H9 (cell line): Measurements from ENCODE around the gene PELI2. TPM values are rescaled to one million over a fixed set of nuclear protein-coding genes. Genes with fewer than 3 reads are reported as not detected.

Experiments used
- DNase-seq: peaks from one replicate; pipeline ENCODE4 v3.0.0-alpha.2; 2017
- H2AFZ ChIP-seq: one replicate; pipeline ENCODE4 v1.6.1; 2013; ENCODE audit warnings: mild to moderate bottlenecking, low read length, control low read depth, moderate library complexity
- H2AK5ac ChIP-seq: 2 replicates; pipeline ENCODE4 v1.6.1; 2013; ENCODE audit warnings: low read length, control low read depth, mixed read lengths; ENCODE audit not compliant: insufficient read length
- H2BK120ac ChIP-seq: one replicate; pipeline ENCODE4 v1.6.1; 2013; ENCODE audit warnings: low read depth, mild to moderate bottlenecking, low read length, control low read depth, inconsistent platforms; ENCODE audit not compliant: poor library complexity, severe bottlenecking
- H2BK12ac ChIP-seq: 2 replicates; pipeline ENCODE4 v1.6.1; 2013; ENCODE audit warnings: low read length, control low read depth, mixed read lengths, low read depth; ENCODE audit not compliant: insufficient read length
- H2BK15ac ChIP-seq: 2 replicates; pipeline ENCODE4 v1.6.1; 2013; ENCODE audit warnings: low read depth, low read length, control low read depth
- H2BK20ac ChIP-seq: one replicate; pipeline ENCODE4 v1.6.1; 2013; ENCODE audit warnings: low read depth, mild to moderate bottlenecking, low read length, control low read depth, inconsistent platforms; ENCODE audit not compliant: poor library complexity, severe bottlenecking
- H2BK5ac ChIP-seq: 2 replicates; pipeline ENCODE4 v1.6.1; 2013; ENCODE audit warnings: low read length, control low read depth, mixed read lengths; ENCODE audit not compliant: insufficient read length
- H3K14ac ChIP-seq: 2 replicates; pipeline ENCODE4 v1.6.1; 2013; ENCODE audit warnings: low read length, control low read depth; ENCODE audit not compliant: insufficient read depth
- H3K18ac ChIP-seq: 2 replicates; pipeline ENCODE4 v1.6.1; 2013; ENCODE audit warnings: low read depth, mild to moderate bottlenecking, mixed read lengths, low read length, control low read depth; ENCODE audit not compliant: insufficient read length
- H3K23ac ChIP-seq: 2 replicates; pipeline ENCODE4 v1.6.1; 2013; ENCODE audit warnings: low read length, control low read depth, mixed read lengths, low read depth; ENCODE audit not compliant: insufficient read length
- H3K23me2 ChIP-seq: 2 replicates; pipeline ENCODE4 v1.6.1; 2013; ENCODE audit warnings: low read depth, mild to moderate bottlenecking, mixed read lengths, low read length, control low read depth; ENCODE audit not compliant: insufficient read length, poor library complexity, severe bottlenecking
- H3K27ac ChIP-seq: 2 replicates; pipeline ENCODE4 v1.5.1; 2013; ENCODE audit warnings: low read length, control low read depth, mixed read lengths, low read depth; ENCODE audit not compliant: insufficient read length
- H3K27me3 ChIP-seq: 2 replicates; pipeline ENCODE4 v1.6.1; 2013; ENCODE audit warnings: low read length, control low read depth, inconsistent platforms; ENCODE audit not compliant: insufficient read depth
- H3K4ac ChIP-seq: 2 replicates; pipeline ENCODE4 v1.6.1; 2013; ENCODE audit warnings: low read depth, mild to moderate bottlenecking, control low read depth, inconsistent platforms, low read length, moderate library complexity
- H3K4me1 ChIP-seq: 2 replicates; pipeline ENCODE4 v1.6.1; 2013; ENCODE audit warnings: low read length, control low read depth, inconsistent platforms; ENCODE audit not compliant: insufficient read depth
- H3K4me2 ChIP-seq: 2 replicates; pipeline ENCODE4 v1.6.1; 2013; ENCODE audit warnings: low read length, control low read depth, mixed read lengths; ENCODE audit not compliant: insufficient read length, insufficient read depth
- H3K56ac ChIP-seq: 2 replicates; pipeline ENCODE4 v1.6.1; 2013; ENCODE audit warnings: low read depth, mild to moderate bottlenecking, mixed read lengths, low read length, control low read depth; ENCODE audit not compliant: insufficient read length
- H3K79me1 ChIP-seq: 2 replicates; pipeline ENCODE4 v1.6.1; 2013; ENCODE audit warnings: low read depth, mild to moderate bottlenecking, moderate library complexity, low read length, control low read depth, inconsistent platforms; ENCODE audit not compliant: insufficient read depth, poor library complexity, severe bottlenecking
- H3K79me2 ChIP-seq: 2 replicates; pipeline ENCODE4 v1.6.1; 2013; ENCODE audit warnings: low read length, control low read depth, inconsistent platforms; ENCODE audit not compliant: insufficient read depth
- H3K9ac ChIP-seq: 2 replicates; pipeline ENCODE4 v1.6.1; 2013; ENCODE audit warnings: low read length, control low read depth, mixed read lengths; ENCODE audit not compliant: insufficient read length; ENCODE audit errors: extremely low read depth
- H3K9me3 ChIP-seq: one replicate; pipeline ENCODE4 v1.6.1; 2013; ENCODE audit warnings: low read depth, low read length, inconsistent platforms; ENCODE audit not compliant: control insufficient read depth
- H3T11ph ChIP-seq: one replicate; pipeline ENCODE4 v1.6.1; 2013; ENCODE audit warnings: mild to moderate bottlenecking, low read length, control low read depth, inconsistent platforms
- H4K20me1 ChIP-seq: one replicate; pipeline ENCODE4 v1.6.1; 2013; ENCODE audit not compliant: control insufficient read depth, insufficient read length, insufficient read depth
- H4K5ac ChIP-seq: 2 replicates; pipeline ENCODE4 v1.6.1; 2013; ENCODE audit warnings: low read depth, mild to moderate bottlenecking, mixed read lengths, low read length, control low read depth; ENCODE audit not compliant: insufficient read length
- H4K8ac ChIP-seq: replicated peaks from 2 replicates; pipeline ENCODE4 v1.6.1; 2013; ENCODE audit warnings: low read length, control low read depth, mixed read lengths, low read depth; ENCODE audit not compliant: insufficient read length
- H4K91ac ChIP-seq: 2 replicates; pipeline ENCODE4 v1.6.1; 2013; ENCODE audit warnings: low read depth, mild to moderate bottlenecking, moderate library complexity, mixed read lengths, low read length, control low read depth; ENCODE audit not compliant: insufficient read length
- H3K27ac Mint-ChIP-seq, 3 experiments: 2 replicates in 2 of 3; 3 replicates in 1 of 3; pipeline ENCODE4 v1.8.0; 2020 to 2021; ENCODE audit warnings: mixed read lengths in 3 of 3, mild to moderate bottlenecking in 1 of 3, moderate library complexity in 1 of 3
- H3K27me3 Mint-ChIP-seq: 2 replicates; pipeline ENCODE4 v1.8.0; 2021; ENCODE audit warnings: low read depth, mild to moderate bottlenecking, moderate library complexity, mixed read lengths
- H3K36me3 Mint-ChIP-seq, 3 experiments: 2 replicates in 2 of 3; 3 replicates in 1 of 3; pipeline ENCODE4 v1.8.0; 2020 to 2021; ENCODE audit warnings: low read depth in 3 of 3, mixed read lengths in 3 of 3; ENCODE audit not compliant: insufficient read depth in 1 of 3
- H3K4me1 Mint-ChIP-seq, 2 experiments: 2 replicates each; pipeline ENCODE4 v1.8.0; 2020; ENCODE audit warnings: mixed read lengths in 2 of 2
- H3K4me3 Mint-ChIP-seq, 2 experiments: 2 replicates in 1 of 2; 3 replicates in 1 of 2; pipeline ENCODE4 v1.8.0; 2020 to 2021; ENCODE audit warnings: mild to moderate bottlenecking in 2 of 2, mixed read lengths in 2 of 2, moderate library complexity in 1 of 2
- H3K9me3 Mint-ChIP-seq, 2 experiments: 2 replicates in 1 of 2; 3 replicates in 1 of 2; pipeline ENCODE4 v1.8.0; 2020; ENCODE audit warnings: mild to moderate bottlenecking in 2 of 2, mixed read lengths in 2 of 2, moderate library complexity in 1 of 2
- CTCF ChIP-seq: fragments of 200-600 bp; sonication (generic); conservative IDR thresholded peaks from 3 replicates; pipeline ENCODE4 v1.8.0; 2021; ENCODE audit warnings: antibody characterized with exemption, mild to moderate bottlenecking
- WGBS: extraction: QIAGEN DNeasy Blood & Tissue Kit; methylation state at CpG from one replicate; pipeline ENCODE4 v1.1.7; 2013; ENCODE audit warnings: missing lambda C conversion rate, low lambda C conversion rate, mixed read lengths; ENCODE audit not compliant: insufficient read length; ENCODE audit errors: extremely low coverage; 5-methylcytosine and 5-hydroxymethylcytosine counted together
- total RNA-seq: library from RNA; stranded (reverse); gene quantifications from 2 replicates; pipeline ENCODE4 v1.2.1, GENCODE V29; 2021

PELI2 gene
- total RNA-seq, 1 experiment from 2014 or later: 18.0 TPM

DNA sequence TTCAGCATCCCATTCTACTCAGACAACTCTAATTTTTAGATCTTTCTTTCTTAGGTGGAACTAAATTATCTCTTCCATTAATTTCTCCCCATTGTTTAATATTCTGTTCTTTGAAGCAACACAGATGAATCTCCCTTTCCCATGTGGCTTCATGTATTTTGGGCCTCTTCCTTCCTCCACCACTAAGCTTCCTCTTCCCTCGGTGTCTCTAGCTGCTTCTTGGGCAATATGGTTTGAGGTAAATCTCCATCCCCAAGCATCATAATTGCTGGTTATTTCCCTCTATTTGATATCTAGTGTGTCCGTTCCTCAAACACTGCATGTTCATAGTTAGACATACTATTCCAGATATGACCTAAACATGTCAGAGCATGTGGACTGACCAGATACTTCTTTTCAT is 119.2 kb downstream of the PELI2 start:
- H2BK15ac ChIP-seq: no peak overlapping the region
- H3K27ac ChIP-seq: no peak overlapping the region
- H2BK120ac ChIP-seq: no peak overlapping the region
- H3T11ph ChIP-seq: no peak overlapping the region
- TF ChIP-seq CTCF: no peak
- H2BK12ac ChIP-seq: no peak overlapping the region
- no peak overlapping the region for H3K4me3 Mint-ChIP-seq
- H2AK5ac ChIP-seq: no peak overlapping the region
- peaks cover 0 to 5% of the 10 kb centered on the region in 2 experiments; a peak in 2 of 5 replicates for H3K9me3 Mint-ChIP-seq
- no peak overlapping the region for H3K56ac ChIP-seq
- H3K27me3 ChIP-seq: no peaks in the 10 kb centered on the region
- H3K23me2 ChIP-seq: no peaks in the 10 kb centered on the region
- no peak overlapping the region for H3K14ac ChIP-seq
- no peak overlapping the region for H4K8ac ChIP-seq
- no peaks in the 10 kb centered on the region for H3K9me3 ChIP-seq
- H3K79me2 ChIP-seq: no peaks in the 10 kb centered on the region
- no peaks in the 10 kb centered on the region for H3K27me3 Mint-ChIP-seq
- no CpG with 5 or more reads among the region's 2 CpGs for WGBS
- no peak overlapping the region for H3K4me2 ChIP-seq
- no peak overlapping the region for H2BK20ac ChIP-seq
- no peak overlapping the region for H4K91ac ChIP-seq
- H3K18ac ChIP-seq: no peak overlapping the region
- H2BK5ac ChIP-seq: no peak overlapping the region
- no peak overlapping the region for H3K4ac ChIP-seq
- H3K79me1 ChIP-seq: no peaks in the 10 kb centered on the region
- H3K27ac Mint-ChIP-seq: no peak overlapping the region
- H3K4me1 Mint-ChIP-seq: 0 out of 4 replicates have a peak, but pooled peaks cover 4% of the 10 kb centered on the region in 2 experiments
- H3K36me3 Mint-ChIP-seq: no peaks in the 10 kb centered on the region
- no peak overlapping the region for H3K9ac ChIP-seq
- no peak overlapping the region for H2AFZ ChIP-seq
- no peak overlapping the region for H3K23ac ChIP-seq
- no peak overlapping the region for H4K5ac ChIP-seq
- no peaks in the 10 kb centered on the region for H4K20me1 ChIP-seq
- no peaks in the 10 kb centered on the region for H3K4me1 ChIP-seq
- DNase-seq: no peak
